Purkinje cell (primary cell): Measurements from ENCODE around the gene MAPK9. TPM values are rescaled to one million over a fixed set of nuclear protein-coding genes. Genes with fewer than 3 reads are reported as not detected.

Experiments used
- polyA plus RNA-seq: library from polyadenylated mRNA; unstranded; fragments of >200 nt; fragmentation: Nextera tagmentation; gene quantifications from 2 replicates; pipeline ENCODE4 v1.2.1, GENCODE V29; 2014

Gene MAPK9
- polyA plus RNA-seq: 55.8 and 58.0 TPM in 2 replicates

DNA sequence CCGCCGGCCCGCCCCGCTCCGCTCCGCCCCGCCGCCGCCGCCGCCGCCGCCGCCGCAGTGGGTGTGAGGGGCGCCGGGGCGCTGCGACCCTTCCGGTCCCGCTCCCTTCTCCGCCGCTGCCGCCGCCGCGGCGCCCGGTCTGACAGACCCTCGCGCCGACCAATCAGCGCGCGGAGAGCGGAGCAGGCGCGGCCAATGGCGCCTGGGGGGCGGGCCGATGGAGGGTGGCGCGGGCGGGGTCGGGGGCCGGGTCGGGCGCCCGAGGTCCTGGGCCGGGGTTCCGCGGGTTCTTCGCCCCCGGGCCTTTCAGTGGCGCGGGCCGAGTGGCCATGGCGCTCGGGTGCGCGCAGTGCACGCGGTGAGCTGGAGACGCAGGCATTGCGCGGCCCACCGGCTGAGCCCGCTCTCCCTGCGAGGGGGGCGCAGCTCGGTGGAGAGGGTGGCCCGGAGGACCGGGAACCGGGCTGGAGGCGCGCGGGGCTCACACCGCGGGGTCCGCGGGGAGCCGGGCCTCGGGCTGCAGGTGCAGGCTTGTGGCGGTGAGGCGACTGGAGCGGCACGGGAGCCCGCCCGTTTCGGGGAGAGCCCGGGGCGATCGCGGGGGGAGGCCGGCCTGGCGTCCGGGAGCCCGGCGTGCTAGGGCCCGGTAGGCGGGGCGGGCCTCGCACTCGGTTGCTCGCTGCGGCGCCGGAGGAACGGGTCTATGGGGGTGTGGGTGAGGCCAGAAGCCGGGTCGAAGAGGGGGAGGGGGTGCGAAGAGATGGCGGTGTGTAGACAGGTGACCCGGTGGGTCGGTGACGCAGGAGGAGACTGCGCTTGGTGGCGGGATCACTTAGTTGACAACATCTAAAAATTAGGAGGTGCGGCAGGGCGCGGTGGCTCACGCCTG, at the start of gene MAPK9:
Gene MAPK9 (minus strand): TSS at position 141 of the 889 bp plus-strand sequence. CDS start 11,522 bp downstream, outside the sequence.

GRCh38 chr5:180209137-180209581, 82.7 kb downstream of the MAPK9 start, which contains the start of gene RASGEF1C:
Gene RASGEF1C, minus strand, starts transcription at chr5:180209211. Its CDS starts 71,159 bp downstream, at chr5:180138052.

Other genes starting within 250 kb of the MAPK9 start
- gene RNF130, start 220.3 kb downstream of the MAPK9 start, polyA plus RNA-seq: 20.1 and 31.2 TPM in 2 replicates
- 0.97 TPM in 1 of 2 replicates, not detected in the other for gene RASGEF1C, start 82.9 kb downstream of the MAPK9 start, polyA plus RNA-seq
- 3.3 and 7.6 TPM in 2 replicates for gene GFPT2, start 61.3 kb upstream of the MAPK9 start, polyA plus RNA-seq
- gene CNOT6, start 202.3 kb upstream of the MAPK9 start, polyA plus RNA-seq: 3.0 and 4.3 TPM in 2 replicates